NCI-H1930 (cell line): ENCODE results near the gene ETF1.

Experiments
- DNase-seq, 2 experiments: peaks; one replicate each; lab custom pipeline; 2025; lab: John Stamatoyannopoulos, UW

Gene ETF1

DNA sequence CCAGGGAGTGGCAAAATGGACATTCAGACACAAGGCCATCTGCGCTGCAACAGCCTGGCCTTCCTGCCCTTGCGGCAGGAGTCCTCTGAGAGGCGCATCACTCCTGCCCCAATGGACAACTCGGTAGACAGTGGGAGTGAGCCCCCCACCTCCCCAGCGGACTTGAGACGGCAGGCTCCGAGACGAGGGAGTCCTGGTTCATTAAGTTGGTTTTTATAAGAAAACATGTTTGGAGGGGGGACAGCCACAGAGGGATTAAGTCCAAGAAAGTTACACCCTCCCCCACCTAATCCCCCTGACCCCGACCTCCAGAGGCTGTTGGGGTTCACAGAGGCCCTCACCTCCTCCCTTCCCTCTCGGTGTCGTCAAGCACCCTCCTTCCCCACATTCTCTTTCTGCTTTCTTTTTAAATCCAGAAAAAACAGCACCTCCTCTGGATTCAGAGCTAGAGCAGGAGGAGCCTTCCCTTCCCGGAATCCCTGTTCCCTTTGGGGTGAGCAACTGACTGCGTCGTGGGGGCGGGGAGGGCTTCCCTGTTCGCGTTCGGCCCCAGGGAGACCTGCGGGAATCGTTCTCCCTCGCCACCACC lies 79.5 kb downstream of the ETF1 start:
- no peak for DNase-seq

DNA sequence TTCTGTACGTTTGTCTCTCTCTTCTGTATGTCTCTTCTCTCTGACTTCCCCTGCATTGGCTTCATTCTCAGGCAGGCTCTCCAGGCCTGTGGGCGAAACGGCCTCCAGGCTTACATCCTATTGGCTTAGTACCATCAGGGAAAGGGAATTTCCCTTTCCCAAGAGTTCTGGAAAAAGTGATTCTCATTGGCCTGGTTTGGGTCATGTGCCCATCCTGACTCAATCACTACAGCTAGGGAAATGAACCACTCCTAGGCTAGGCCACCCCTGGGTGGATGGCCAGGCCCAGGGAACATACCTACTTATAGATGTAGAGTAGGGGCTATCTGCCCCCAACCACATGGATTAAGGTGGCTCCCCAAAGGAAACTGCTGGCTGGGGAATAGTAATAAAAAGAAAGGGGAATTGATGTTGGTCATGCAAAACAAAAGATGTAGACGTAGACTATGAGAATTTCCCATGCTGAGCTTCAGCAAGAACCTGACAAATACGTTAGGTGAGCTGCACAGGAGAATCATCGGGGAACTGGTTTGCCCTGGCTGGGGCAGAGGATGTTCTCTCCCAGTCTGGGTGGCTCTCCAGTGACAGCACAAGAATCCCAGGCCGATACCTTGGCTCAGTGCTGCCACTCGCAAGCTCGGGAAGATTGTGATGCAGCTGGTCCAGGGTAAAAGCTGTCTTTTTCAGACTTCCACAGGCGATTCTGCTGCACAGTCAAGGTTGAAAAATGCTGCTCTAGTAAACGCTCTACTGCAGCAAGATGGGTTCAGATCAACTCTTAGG lies 81.5 kb downstream of the ETF1 start:
- DNase-seq: no peak

DNA sequence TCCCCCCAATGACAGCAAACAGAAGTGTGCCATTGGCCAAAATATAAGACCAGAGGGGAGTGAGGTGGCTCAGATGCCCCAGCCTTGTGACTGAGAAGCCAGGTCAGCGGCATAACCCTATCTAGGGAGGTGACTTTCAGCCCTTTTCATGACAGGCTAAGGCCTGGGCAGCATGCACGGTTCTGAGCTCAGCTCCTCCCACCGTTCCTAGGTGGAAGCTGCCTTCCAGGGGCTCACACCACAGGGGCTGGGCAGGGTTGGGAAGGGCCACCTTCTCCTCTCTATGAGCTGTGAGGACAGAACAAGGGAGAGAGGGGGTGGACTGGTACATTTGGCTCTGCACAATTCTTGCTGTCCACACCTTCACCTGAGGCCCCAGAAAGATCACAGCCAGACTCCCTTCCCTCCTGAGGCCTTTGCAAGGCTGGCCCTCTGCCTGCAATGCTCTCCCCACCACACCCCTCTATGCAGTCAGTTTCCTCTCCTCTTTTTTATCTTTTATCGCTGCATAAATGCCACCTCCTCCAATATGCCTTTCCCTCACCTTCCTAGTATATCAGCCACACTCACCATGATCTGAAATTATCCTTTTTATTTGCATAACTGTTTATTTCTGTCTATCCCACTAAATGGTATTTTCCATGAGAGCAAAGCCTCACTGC lies 82.9 kb downstream of the ETF1 start:
- DNase-seq: no peak

DNA sequence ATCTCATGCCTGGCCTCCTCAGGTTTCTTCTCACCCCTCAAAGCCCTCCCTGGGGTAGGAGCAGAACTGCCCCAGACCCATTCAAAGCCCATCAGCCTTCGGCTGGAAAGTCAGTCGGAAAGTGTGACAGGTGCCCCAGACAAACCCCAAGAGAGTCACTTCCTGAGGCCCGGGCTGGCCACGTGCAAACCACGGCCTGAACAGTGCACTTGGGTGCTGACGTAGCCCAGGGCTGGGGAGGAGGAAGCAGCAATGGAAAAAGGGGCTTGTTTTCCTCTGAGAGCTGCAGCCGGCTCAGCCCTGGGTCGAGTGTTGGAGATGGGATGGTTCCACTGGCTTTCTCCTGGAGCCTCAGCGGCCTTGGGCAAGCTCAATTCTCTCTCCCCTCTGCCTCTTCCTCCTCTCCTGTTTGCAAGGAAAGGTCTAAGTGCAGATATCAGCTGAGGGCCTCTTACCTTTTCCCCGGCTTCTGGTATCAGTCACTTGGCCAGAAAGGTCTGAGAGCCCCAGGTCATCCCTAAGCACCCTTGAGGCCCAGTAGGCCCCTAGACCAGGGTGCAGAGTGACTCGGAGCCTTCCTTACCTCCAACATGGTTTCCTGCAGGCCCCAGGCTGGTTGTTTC lies 83.6 kb downstream of the ETF1 start:
- no peak for DNase-seq

DNA sequence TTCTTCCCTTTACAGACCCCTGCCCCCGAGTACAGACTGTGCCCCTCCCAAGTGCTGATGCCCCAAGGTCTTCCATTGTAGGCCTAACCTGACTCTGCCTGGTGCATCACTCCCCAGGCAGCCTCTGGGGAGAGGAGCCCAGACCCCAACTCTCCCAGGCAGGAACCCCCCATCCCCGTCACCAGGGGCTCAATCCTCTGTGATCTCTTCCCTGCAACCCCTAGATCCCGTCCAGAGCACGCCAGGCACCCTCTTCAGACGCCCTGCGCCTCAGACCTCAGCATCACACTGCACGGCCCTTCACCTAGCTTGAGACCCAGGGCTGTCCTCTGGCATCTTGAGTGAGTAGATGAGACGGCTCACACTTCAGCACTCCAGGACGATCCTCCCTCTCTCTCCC lies 84.2 kb downstream of the ETF1 start:
- no peak for DNase-seq

DNA sequence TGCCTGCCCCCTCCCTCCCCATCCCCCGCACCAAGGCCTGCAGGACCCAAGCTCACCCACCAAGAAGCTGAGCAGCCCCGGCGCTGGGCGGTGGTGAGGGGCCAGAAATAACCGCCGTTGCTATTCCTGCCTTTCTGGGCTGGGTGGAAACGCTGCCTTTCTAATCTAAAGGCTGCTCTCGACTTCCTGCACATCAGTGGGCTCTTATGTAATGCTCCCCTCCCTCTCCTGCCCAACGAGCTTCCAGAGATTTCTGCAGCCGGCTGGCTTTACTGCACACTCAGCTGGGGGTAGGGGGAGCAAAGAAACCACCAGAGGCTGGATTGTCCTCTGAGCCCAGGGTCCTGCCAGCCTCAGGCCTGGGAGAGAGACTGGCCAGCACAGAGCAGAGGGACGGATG lies 84.7 kb downstream of the ETF1 start:
- DNase-seq: no peak

DNA sequence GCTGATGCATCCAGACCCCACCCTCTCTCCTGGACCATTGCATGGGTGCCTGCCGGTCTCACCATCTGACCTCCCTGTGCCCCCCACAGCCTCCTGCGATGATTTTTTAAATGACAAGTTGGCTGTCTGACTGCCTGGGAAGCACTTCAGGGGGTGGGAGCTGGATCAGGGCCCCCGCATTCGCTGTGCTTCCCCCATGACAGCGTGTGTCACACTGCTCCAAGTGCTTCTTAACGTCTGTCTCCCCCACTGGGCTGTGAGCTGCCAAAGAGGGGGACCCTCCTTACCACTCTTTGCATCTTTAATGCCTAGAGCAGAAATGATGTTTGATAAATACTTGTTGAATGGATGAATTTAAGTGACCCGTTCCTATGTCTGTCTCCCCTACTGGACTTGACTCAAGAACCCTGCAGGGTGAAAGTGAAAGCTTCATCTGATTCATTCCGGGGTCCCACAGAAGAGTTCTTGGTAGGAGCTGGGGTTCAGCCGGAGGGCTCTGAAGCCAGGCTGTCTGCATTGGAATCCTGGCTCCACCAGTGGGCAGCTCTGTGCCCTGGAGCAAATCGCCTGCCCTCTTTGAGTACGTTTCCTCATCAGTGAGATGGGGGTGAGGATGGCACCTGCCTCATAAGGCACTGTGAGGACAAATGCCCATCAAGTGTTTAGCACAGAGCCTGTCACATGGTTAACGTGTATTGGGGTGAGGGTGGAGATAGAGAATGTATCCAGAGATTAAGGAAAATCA lies 85.3 kb downstream of the ETF1 start:
- DNase-seq: no peak
